Amygdala (tissue), 56 donors: Measurements from ENCODE around the gene FOXP1.

Source experiments
- DNase-seq, 56 donors: peaks; one replicate each; lab custom pipeline; 2025; lab: John Stamatoyannopoulos, UW

The FOXP1 gene

GRCh38 chr3:71317749-71318457 is 265.6 kb downstream of the FOXP1 start:
- DNase-seq: no peak

- no peak for DNase-seq
Observed at GRCh38 chr3:71317140-71317539, 266.4 kb downstream of the FOXP1 start.

GRCh38 chr3:71316066-71316777 is 267.3 kb downstream of the FOXP1 start:
- DNase-seq: no peak

GRCh38 chr3:71315431-71315830 is 268.1 kb downstream of the FOXP1 start:
- no peak for DNase-seq

- no peak for DNase-seq
Observed at GRCh38 chr3:71313844-71314243, 269.7 kb downstream of the FOXP1 start.

GRCh38 chr3:71312461-71312860 is 271.1 kb downstream of the FOXP1 start:
- DNase-seq: no peak

GRCh38 chr3:71311661-71312046 is 271.9 kb downstream of the FOXP1 start:
- no peak for DNase-seq

- no peak for DNase-seq
Observed at GRCh38 chr3:71310980-71311660, 272.4 kb downstream of the FOXP1 start.

GRCh38 chr3:71310359-71310979 is 273.1 kb downstream of the FOXP1 start:
- peak in 5 of 56 donors; percentile 3 to 31 (median 6) for DNase-seq

- DNase-seq: no peak
Observed at GRCh38 chr3:71309886-71310285, 273.6 kb downstream of the FOXP1 start.

- peak in 2 of 56 donors; percentile 7 to 16 for DNase-seq
Observed at GRCh38 chr3:71309342-71309741, 274.2 kb downstream of the FOXP1 start.

GRCh38 chr3:71308836-71309235 is 274.7 kb downstream of the FOXP1 start:
- DNase-seq: no peak

GRCh38 chr3:71307991-71308697 is 275.4 kb downstream of the FOXP1 start:
- peak in 10 of 56 donors; percentile 4 to 36 (median 13) for DNase-seq

- DNase-seq: peak in 27 of 56 donors; percentile 3 to 59 (median 21)
Observed at GRCh38 chr3:71305231-71306206, 278.0 kb downstream of the FOXP1 start.

- DNase-seq: peak in 5 of 56 donors; percentile 2 to 42 (median 8)
Observed at GRCh38 chr3:71304684-71305083, 278.8 kb downstream of the FOXP1 start.

GRCh38 chr3:71304247-71304646 is 279.3 kb downstream of the FOXP1 start:
- no peak for DNase-seq

- DNase-seq: peak in 5 of 56 donors; percentile 4 to 12 (median 9)
Observed at GRCh38 chr3:71303627-71304200, 279.8 kb downstream of the FOXP1 start.

- DNase-seq: no peak
Observed at GRCh38 chr3:71302604-71303003, 280.9 kb downstream of the FOXP1 start.

GRCh38 chr3:71300951-71301393 is 282.6 kb downstream of the FOXP1 start:
- no peak for DNase-seq
